Stimulated activated CD8-positive, alpha-beta memory T cell treated with anti-CD3 and anti-CD28 coated beads, Interleukin-4, amount 100 ng/mL, for 48 hours (primary cell): Measurements from ENCODE around the gene EPHA6.

Experiments used
- DNase-seq: peaks from one replicate; pipeline ENCODE4 v3.0.0-alpha.2; 2020

EPHA6 gene

GRCh38 chr3:96813820-96814650 is at the start of gene EPHA6:
TSS of gene EPHA6 (plus strand) at chr3:96814594.
- no peak for DNase-seq

GRCh38 chr3:96776818-96777217 is 37.6 kb upstream of the EPHA6 start:
- DNase-seq = no peak

DNA sequence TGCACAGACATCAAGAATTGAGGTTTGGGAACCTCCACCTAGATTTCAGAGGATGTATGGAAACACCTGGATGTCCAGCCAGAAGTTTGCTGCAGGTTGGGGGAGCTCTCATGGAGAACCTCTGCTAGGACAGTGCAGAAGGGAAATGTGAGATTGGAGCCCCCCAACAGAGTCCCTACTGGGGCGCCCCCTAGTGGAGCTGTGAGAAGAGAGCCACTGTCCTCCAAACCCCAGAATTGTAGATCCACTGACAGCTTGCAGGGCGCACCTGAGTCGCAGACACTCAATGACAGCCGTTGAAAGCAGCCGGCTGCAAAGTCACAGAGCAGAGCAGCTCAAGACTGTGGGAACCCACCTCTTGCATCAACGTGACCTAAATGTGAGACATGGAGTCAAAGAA is 34.6 kb upstream of the EPHA6 start:
- peak; percentile 31 for DNase-seq

DNA sequence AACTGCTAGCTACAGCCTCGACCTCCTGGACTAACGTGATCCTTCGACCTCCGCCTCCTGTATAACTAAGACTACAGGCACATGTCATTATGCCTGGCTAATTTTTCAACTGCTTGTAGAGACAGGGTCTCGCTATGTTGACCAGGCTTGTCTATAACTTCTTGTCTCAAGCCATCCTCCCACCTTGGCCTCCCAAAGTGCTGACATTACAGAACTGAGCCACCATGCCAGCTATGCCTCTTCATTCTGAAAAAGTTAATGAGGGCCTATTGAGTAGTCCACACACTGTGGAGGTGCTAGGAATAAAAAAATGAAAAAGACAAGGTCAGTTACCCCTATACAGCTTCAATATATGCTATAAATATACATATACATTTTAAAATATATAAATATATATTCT is 18.3 kb upstream of the EPHA6 start:
- DNase-seq = no peak

GRCh38 chr3:96803870-96804269 is 10.5 kb upstream of the EPHA6 start:
- DNase-seq = no peak

- no peak for DNase-seq
Observed at GRCh38 chr3:96806341-96806740, 8.1 kb upstream of the EPHA6 start.

GRCh38 chr3:96813134-96813819 is 1.1 kb upstream of the EPHA6 start:
- peak; percentile 75 for DNase-seq

DNA sequence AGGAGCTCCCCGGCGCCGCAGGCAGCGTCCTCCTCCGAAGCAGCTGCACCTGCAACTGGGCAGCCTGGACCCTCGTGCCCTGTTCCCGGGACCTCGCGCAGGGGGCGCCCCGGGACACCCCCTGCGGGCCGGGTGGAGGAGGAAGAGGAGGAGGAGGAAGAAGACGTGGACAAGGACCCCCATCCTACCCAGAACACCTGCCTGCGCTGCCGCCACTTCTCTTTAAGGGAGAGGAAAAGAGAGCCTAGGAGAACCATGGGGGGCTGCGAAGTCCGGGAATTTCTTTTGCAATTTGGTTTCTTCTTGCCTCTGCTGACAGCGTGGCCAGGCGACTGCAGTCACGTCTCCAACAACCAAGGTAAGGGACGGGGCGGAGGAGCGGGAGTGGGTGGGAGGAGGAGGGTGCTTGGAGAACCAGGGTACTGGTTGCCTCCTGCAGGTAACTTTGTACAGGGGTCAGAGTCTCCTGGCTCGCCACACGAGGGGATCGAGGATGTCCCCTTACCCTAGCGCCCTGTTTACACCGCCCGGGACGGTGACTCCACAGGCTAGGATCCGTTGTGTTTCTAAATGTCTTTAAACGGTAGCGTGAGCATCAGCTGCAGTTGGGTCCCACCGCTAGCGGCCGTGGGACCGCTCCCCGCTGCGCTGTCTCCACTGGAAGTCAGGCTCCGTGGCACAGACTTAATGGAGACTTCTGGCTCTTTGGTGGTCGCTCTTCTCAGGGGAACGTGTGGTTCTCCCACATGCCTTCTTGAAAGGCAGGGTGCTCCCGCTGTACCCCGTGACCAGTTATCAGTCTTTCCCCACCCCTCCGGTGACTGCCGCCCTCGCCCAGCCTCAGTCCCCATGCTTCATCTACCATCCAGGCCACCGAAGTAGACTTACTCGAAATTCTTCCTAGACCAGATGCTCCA is 515 bp downstream of the EPHA6 start:
- DNase-seq = no peak

DNA sequence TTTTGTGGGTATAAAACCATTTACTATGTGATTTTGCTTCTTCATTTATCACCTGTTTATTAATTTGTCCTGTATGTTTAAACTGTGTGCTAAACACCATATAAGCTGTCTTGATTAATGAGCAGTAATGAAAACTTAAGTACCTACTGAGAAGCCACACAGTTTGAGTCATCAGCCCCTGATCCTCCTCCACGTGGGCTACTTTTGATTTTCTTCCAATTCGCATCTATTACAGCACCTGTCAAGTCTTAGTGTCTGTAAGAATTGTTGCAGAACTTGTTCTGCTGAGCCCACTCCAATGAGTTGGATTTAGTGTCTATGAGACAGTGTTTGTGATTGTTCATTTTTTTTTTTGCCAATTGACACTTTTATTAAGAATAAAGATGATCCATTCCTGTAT is 16.8 kb downstream of the EPHA6 start:
- no peak for DNase-seq

GRCh38 chr3:96833301-96833700 is 18.9 kb downstream of the EPHA6 start:
- no peak for DNase-seq

- no peak for DNase-seq
Observed at GRCh38 chr3:96836153-96836915, 21.9 kb downstream of the EPHA6 start.

DNA sequence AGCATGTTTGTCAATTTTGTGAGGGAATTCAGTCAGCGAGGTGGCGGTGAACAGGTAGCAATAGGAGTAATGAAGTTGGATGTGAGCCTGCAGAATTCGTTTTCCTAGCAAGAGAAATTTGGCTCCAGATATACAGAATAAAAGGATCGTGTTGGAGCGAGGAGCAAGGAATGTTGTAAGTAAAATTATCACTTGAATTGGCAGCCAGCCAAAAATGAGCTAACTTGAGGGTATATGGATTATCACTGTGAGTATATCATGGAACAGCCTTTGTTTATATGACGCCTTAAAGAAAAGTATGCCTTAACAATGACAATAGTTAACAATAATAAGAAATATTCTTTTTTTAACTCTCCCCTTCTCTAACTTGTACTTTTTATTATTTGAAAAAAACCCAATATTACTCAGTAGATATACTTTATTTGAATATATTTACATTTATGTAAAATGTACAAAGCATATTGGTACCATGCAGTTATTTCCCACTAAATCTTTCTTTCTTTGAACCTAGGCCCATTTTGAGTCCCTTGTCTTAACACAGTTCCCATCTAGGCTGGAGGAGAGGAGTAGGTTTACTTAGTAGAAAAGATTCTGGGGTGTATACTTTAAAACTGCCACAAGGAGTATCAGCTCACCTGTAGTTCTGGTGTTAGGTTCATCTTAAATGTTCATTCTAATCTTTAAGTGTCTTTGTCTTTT is 29.3 kb downstream of the EPHA6 start:
- DNase-seq = no peak

DNA sequence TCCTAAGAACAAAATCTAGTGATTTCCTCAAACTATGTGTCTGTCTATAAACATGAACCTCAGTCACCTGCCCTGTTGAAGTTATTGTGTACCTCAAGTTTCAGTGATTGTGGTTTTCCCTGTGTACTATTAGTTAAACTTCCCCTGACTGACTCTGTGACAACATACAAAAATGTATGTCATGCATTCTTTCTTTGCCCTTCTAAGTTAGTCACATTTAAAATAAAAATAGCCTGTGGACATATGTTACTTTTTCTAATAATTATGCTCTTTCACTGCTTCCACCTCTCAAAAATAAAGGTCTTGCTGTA is 29.8 kb downstream of the EPHA6 start:
- DNase-seq = no peak

- DNase-seq = no peak
Observed at GRCh38 chr3:96852849-96853248, 38.5 kb downstream of the EPHA6 start.

- no peak for DNase-seq
Observed at GRCh38 chr3:96860882-96861281, 46.5 kb downstream of the EPHA6 start.

GRCh38 chr3:96863129-96863740 is 48.8 kb downstream of the EPHA6 start:
- no peak for DNase-seq

GRCh38 chr3:96865605-96866004 is 51.2 kb downstream of the EPHA6 start:
- DNase-seq = no peak

- no peak for DNase-seq
Observed at GRCh38 chr3:96869316-96869715, 54.9 kb downstream of the EPHA6 start.

DNA sequence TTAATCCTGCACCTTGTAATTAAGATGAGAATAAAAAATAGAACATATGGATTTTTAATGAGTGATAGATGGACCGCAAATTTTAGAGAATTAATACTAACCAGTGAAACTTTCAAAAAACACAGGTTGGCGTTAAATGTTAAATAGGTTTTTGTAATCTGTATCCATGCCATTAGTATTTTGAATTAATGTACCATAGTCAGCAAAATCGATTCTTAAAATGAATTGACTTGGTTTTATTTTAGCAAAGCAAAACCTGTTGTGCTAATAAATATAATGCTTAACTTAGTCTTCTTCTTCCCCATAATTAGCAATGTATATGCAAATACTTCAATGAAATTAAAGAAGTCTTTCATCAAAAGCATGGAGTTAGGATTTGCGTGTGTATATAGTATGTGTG is 63.1 kb downstream of the EPHA6 start:
- DNase-seq = no peak

GRCh38 chr3:96900031-96900430 is 85.6 kb downstream of the EPHA6 start:
- no peak for DNase-seq

DNA sequence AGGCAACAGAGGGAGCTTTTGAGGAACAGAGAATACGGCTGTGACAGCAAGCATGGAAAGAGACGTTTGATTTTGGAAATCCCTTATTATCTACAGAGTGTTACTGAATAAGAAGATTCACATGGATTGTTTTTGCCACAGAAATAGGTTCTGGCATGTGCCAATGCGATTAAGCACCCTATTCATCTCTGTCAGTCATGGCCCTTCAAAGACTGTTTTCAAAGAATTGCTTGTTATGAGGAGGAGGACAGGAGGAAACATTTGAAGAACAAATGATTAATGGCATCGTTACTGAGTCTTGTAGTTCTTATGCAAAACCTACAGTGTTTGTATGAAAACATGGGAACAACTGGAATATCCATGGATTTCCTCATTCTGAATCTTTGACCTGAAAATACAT is 86.2 kb downstream of the EPHA6 start:
- no peak for DNase-seq

DNA sequence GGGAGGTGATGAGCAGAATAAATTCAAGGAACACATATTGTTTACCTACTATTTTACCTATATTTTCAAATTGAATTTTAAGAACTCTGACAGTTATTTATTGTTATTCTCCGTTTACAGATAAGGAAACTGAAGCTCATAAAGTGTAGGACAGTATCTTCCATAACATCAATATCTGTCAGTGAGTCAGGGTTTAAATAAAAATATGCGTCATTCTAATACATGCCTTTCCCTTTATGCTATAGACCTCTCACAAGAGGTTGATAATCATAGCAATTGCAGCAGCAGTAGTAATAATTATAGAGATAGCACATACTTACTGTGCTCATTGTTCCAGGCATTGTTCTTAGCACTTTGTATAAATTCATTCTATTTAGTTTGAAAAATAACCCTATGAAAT is 101.1 kb downstream of the EPHA6 start:
- DNase-seq = no peak
